Stimulated activated CD4-positive, alpha-beta T cell treated with anti-CD3 and anti-CD28 coated beads, Interleukin-4, amount 100 ng/mL, for 24 hours (primary cell): ENCODE results near the gene PRSS12.
A peak's percentile ranks its signal among the peaks of the same experiment; 100 is the strongest.
"Not testable (repeated sequence)": the region's sequence is repeated elsewhere in the genome, so short reads cannot be mapped to it uniquely, and the experiment has no call there.

Experiments
- DNase-seq: peaks from one replicate; pipeline ENCODE4 v3.0.0-alpha.2; 2020

Gene PRSS12

DNA sequence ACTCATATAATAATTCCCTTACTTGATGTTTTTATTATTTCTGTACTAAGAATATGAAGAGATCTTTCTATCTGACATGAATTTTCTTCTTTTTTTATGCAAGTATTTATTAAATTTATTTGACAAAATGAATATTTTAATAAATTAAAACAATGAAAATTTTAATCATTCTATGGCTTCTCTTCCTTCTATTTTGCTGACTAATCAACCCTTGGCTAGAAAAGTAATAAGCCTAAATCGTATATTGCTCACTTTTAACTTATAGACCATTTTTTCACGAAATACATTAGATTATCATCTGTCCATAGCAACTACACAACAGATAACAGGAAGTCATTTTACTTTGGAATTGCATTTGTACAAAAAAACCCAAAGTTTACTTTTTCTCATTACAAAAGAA lies 38.6 kb downstream of the PRSS12 start:
- no peak for DNase-seq

GRCh38 chr4:118313098-118313497 lies 39.7 kb downstream of the PRSS12 start:
- DNase-seq = no peak

- DNase-seq = no peak
Measured at GRCh38 chr4:118308306-118309030, 44.3 kb downstream of the PRSS12 start.

GRCh38 chr4:118307643-118308042 lies 45.2 kb downstream of the PRSS12 start:
- DNase-seq = no peak

- not testable (repeated sequence) for DNase-seq
Measured at GRCh38 chr4:118299619-118300018, 53.2 kb downstream of the PRSS12 start.

GRCh38 chr4:118296729-118297128 lies 56.1 kb downstream of the PRSS12 start:
- DNase-seq = no peak

- no peak for DNase-seq
Measured at GRCh38 chr4:118290951-118291350, 61.9 kb downstream of the PRSS12 start.

GRCh38 chr4:118289794-118290193 lies 63.0 kb downstream of the PRSS12 start:
- DNase-seq = no peak

GRCh38 chr4:118287711-118288451 lies 64.9 kb downstream of the PRSS12 start:
- DNase-seq = no peak

DNA sequence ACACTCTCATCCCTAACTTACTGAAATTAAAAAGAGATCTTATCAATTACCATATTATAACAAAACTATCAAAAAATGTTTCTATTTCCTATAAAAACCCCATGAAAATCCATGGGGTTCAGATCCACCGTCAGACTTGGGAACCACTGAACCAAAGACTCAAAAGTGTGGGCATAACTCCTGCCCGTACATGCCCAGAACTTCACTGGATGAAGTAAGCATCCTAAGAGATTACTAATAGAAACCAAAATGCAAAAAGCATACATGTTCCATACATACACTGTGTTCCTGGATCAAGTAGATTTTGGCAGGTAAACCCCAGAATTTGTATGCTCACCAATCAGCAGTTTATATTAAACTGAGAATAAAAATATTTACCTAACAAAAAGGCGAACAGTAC lies 66.1 kb downstream of the PRSS12 start:
- no peak for DNase-seq

DNA sequence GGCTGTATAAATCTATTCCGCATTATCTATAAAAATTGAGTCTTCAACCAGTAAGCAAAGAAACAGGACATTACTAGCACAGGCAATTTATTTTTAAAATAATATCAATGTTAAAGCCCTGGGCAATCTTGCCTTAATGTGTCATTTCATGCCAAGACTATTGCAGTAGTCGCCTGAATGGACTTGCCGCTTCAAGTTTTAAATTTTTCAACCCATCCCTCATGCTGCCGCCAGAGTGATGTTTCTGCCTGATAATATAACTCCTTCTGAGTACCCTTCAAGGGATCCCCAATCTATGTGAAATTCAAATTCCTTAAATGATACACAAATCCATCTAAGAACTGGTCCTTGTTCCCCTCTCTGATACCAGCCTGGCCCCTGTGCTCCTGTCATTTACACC lies 66.9 kb downstream of the PRSS12 start:
- no peak for DNase-seq

GRCh38 chr4:118284169-118284568 lies 68.6 kb downstream of the PRSS12 start:
- no peak for DNase-seq

GRCh38 chr4:118282692-118283091 lies 70.1 kb downstream of the PRSS12 start:
- peak; percentile 22 for DNase-seq

DNA sequence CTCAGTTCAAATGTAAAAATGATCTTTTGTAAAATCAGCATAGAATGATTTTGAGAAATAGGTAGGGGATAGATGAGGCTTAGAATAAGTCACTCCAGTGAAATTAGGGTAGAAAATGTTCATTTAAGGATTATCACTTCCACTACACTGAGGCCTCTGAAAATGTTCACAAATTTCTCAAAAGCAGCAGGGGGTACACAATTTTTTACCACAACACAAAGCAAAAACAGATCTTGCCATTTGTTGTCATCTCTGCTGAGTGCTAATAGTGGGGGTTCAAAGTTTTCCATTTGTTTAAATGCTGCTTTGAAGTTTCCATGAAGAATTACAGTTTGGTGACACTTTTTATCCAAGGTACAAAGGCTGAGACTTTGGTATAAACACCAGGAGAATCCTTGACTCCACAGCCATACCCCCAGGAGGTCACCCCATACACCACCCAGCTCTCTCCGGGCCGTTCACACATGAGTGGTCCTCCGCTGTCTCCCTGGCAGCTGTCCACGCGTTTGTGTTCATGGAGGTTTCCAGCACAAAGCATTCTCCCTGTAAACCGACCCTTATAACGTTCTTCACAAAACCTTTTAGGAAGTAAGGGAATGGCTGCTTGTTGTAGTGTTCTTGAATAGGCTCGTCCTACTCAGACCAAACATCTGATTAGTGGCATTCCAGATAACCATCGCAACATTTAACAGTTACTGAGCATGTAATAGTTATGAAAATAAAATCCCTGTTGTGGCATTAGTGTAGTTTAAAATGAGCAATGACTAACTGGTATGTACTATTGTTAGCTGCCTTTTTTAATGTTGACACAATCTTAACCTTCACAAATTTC lies 71.0 kb downstream of the PRSS12 start:
- no peak for DNase-seq

GRCh38 chr4:118280501-118281218 lies 72.1 kb downstream of the PRSS12 start:
- peak; percentile 45 for DNase-seq

DNA sequence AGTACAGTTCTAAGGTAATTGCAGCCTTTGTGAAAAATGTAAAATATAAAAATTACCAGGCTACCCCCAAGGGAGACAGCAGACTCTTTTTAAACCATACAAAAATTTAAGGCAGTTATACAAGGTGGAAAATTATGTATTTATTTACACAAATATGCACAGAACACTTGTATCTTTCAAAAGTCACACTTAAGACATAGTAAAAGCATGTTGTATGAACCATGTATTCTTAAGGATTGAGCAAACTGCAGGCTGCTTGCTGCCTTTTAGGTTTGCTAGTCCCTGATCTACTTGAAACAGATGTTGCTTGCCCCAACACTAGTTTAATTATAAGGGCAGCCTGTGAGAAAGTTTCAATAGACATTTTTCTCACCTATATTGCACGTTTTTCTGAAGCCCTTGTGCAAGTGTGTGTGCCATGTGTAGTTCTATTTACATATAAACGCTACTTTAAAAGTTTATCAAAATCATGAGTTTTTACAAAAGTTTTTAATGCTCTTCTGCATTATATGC lies 72.8 kb downstream of the PRSS12 start:
- DNase-seq = no peak

- no peak for DNase-seq
Measured at GRCh38 chr4:118279328-118279727, 73.5 kb downstream of the PRSS12 start.

- DNase-seq = peak; percentile 98
Measured at GRCh38 chr4:118278473-118279274, 74.1 kb downstream of the PRSS12 start.

GRCh38 chr4:118277243-118277642 lies 75.6 kb downstream of the PRSS12 start:
- DNase-seq = no peak

- DNase-seq = no peak
Measured at GRCh38 chr4:118276580-118276979, 76.2 kb downstream of the PRSS12 start.

GRCh38 chr4:118273642-118274041 lies 79.2 kb downstream of the PRSS12 start:
- DNase-seq = no peak

GRCh38 chr4:118271788-118272187 lies 81.0 kb downstream of the PRSS12 start:
- no peak for DNase-seq
